GM21515 (cell line): ENCODE measurements around the gene DYRK3.
"Not testable (repeated sequence)": the region's sequence is repeated elsewhere in the genome, so short reads cannot be mapped to it uniquely, and the experiment has no call there.

Experiments
- ATAC-seq: cut with Tn5 transposase; IDR thresholded peaks from one replicate; pipeline ENCODE4 v1.9.1; 2021; ENCODE audit not compliant: unreplicated experiment

Gene DYRK3

DNA sequence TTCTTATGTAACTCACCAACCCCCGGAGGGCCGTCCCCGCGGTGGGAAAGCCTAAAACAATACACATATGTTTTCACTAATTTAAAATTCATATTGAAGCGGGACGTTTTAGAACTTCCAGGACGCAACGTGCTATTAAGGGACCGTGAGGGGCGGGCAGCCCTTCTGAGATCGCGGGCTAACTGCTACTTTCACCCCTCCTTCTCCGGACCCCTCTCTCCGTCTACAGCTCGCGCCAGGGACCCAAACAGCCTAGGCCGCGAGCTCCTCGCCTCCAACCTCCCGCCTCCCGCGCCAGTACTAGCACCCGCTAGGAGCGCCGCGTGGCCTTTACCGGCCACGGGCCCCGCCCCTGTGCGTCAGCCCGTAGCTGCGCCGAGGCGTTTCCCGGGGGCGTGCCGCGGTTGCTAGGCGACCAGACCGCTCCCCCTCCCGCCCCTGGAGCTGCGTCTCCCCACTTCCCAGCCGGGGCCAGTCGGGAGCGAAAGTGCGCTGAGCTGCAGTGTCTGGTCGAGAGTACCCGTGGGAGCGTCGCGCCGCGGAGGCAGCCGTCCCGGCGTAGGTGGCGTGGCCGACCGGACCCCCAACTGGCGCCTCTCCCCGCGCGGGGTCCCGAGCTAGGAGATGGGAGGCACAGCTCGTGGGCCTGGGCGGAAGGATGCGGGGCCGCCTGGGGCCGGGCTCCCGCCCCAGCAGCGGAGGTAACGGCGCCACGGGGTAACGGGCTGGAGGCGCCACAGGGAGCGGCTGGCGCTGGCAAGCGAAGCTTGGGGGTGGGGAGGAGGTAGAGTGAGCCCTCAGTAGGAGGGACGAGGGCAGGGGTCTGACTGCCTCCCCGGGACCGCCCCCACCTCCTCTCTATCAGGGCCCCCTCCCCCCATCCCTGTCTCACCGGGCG is at the start of gene DYRK3:
DYRK3 (plus strand) TSS at position 457 of the 898 bp plus-strand sequence; CDS start at position 625, 168 bp downstream.
- ATAC-seq, result peak; percentile 95

DNA sequence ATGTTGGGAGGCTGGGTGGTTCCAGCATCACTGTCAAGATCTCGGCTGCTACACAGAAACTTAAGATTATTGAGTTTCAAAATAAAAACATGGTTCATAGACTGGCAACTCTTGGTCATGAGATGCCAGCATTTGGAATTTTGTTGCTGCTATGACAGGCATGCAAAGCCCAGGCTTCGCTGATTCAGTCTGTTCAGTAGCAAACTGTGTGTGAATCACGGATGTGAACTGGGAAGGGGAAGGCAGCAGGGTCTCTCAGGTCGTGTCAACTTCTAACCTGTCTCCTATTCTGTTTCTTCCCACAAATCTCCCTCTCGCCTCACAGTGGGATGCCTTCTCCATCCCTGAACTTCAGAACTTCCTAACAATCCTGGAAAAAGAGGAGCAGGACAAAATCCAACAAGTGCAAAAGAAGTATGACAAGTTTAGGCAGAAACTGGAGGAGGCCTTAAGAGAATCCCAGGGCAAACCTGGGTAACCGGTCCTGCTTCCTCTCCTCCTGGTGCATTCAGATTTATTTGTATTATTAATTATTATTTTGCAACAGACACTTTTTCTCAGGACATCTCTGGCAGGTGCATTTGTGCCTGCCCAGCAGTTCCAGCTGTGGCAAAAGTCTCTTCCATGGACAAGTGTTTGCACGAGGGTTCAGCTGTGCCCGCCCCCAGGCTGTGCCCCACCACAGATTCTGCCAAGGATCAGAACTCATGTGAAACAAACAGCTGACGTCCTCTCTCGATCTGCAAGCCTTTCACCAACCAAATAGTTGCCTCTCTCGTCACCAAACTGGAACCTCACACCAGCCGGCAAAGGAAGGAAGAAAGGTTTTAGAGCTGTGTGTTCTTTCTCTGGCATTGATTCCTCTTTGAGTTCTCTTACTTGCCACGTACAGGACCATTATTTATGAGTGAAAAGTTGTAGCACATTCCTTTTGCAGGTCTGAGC is 48.6 kb upstream of the DYRK3 start:
- ATAC-seq, result no peak

GRCh38 chr1:206587904-206588303 is 47.4 kb upstream of the DYRK3 start:
- no peak for ATAC-seq

DNA sequence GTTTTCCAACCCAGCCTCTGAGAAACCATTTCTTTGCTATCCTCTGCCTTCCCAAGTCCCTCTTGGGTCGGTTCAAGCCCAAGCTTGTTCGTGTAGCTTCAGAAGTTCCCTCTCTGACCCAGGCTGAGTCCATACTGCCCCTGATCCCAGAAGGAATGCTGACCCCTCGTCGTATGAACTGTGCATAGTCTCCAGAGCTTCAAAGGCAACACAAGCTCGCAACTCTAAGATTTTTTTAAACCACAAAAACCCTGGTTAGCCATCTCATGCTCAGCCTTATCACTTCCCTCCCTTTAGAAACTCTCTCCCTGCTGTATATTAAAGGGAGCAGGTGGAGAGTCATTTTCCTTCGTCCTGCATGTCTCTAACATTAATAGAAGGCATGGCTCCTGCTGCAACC is 46.8 kb upstream of the DYRK3 start:
- ATAC-seq, result no peak

DNA sequence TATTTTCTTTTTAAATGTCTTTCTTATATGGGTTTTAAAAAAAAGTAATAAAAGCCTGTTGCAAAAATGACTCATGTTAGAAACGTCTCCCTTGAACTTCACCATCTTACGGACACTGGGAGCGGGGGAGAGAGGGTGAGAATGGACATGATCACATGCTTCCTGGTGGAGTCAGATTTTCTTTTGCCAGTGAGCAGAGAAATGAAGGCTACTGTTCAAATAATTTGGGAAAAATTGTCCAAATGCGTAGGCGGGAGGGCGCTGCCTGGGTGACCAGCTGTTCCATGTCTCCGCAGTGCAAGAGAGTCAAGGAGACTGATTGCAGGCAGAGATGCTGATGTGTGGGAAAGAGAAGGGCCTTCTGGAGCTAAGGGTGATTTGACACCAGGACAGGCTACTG is 46.1 kb upstream of the DYRK3 start:
- no peak for ATAC-seq

- no peak for ATAC-seq
Measured at GRCh38 chr1:206590025-206590758, 45.1 kb upstream of the DYRK3 start.

GRCh38 chr1:206591226-206591625 is 44.1 kb upstream of the DYRK3 start:
- no peak for ATAC-seq

DNA sequence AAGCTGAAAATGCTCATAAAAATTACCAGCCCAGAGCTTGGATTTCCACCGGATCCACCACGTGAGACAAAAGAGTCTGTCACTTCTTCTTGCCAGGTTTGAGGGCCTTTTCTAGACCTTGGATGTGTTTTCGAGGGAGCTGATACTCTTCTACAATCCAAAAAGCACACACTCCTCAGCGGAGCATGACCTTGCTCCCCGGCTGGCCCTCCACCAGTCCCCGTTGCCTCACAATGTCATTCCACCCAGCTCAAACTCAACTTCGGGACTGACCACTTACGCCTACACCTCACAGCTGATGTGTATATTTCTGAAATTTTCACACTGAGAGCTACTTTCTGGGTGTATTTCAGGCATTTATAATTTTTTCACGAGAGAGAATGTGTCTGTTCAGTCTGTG is 43.6 kb upstream of the DYRK3 start:
- no peak for ATAC-seq

GRCh38 chr1:206593351-206593925 is 41.9 kb upstream of the DYRK3 start:
- ATAC-seq, result no peak

- ATAC-seq, result no peak
Measured at GRCh38 chr1:206595581-206596318, 39.6 kb upstream of the DYRK3 start.

- ATAC-seq, result no peak
Measured at GRCh38 chr1:206596319-206596666, 39.0 kb upstream of the DYRK3 start.

DNA sequence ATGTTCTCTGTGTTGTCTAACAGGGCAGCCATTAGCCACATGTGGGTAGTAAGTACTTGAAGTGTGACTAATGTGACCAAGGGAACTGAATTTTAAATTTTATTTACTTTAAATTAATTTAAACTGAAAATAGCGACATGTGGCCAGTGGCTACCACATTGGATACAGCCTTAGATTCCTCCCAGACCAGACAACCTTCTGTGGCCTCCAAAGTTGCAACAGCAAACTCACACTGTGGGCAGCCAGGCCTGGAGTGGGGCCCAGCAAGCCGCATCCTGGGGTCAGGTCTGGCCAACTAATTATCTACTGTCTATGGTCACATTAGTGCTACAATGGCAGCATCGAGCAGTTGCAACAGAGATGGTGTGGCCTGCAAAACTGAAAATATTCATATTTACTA is 34.8 kb upstream of the DYRK3 start:
- ATAC-seq, result no peak

DNA sequence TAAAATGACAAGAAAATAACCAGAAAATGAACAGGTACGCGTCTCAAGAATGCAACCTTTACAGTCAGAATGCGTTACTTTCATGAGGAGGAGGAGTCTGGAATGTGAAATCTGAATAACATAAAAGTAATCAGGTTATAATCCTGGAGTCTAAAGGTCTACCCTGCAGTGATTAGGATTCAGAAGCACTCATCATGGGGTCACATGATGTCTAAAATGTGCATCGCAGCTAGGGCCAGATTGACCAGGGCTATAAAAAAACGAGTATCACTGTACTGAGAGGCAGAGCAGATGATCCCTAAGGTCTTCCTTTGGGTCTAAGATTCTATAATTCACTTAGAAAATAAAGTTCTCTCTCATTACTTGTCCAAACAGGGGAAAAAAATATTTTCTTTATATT is 30.5 kb upstream of the DYRK3 start:
- ATAC-seq, result no peak

- no peak for ATAC-seq
Measured at GRCh38 chr1:206606867-206607266, 28.5 kb upstream of the DYRK3 start.

- ATAC-seq, result no peak
Measured at GRCh38 chr1:206608108-206608698, 27.1 kb upstream of the DYRK3 start.

DNA sequence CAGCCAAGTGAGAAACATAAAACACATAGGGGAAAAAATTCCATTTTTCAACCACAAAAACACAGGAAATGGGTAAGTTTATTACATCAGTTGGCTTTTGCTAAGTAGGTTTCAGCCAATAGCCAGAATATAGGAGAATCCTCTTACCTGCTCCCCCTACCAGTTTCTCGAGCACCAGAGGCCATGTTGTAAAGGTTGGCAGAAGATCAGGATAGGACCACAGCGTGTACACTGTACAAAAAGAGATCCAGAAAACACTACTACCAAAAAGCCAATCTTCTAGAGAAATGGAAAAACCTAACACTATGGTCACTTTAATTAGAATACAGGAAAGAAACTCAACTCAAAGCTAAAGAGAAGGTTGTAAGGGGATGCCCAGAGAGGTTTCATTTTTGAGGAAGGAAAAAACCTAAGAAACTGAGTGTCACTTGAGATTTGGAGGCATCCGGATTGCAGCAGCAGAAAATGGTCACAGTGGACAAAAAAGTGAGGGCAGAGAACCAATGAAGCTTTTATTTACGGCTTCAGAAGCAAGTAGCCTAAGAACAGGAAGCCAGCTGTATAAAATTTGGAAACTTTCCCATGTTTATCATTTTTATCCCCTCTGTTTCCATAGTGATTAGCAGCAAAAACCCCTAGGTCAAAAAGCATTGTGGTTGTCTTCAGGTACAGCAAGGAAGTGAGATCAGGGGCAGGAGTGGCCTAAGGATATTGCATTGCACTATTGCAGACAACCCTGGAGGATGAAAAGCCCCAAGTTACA is 25.9 kb upstream of the DYRK3 start:
- no peak for ATAC-seq

DNA sequence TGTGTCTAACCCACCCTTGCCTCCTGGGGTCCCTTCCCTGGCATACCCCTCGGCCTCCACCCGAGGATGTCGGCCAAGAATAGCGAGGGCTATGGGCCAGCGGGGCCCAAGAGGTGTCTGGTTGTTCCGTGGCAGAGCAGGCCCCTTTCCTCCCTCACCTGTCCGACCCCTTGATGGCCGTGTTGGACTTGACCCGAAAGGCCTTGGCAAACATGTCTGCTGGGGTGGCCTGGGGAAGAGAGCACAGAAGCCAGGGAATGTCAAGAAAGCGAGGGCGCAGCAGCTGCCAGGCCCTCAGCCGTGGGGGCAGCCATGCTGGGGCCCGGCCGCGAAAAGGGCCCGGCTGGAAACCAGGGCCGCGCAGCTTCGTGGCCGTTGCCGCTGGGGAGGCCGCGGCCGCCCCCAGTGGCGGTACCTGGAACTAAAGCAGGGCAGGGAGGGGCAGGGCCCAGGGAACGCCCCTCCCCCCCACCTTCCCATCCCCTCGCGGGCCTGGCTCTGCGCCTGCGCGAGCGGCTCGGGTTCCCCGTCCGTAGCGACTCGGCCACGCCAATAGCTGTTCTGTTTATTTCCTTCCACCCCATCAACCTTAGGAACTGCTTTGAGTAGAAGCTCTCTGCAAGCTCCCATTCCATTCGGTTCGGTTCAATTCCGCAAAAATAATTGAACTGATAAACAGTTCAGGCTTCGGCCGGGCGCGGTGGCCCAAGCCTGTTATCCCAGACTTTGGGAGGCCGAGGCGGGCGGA is 23.0 kb upstream of the DYRK3 start, which contains the start of gene EIF2D:
EIF2D (minus strand) TSS at position 337 of the 748 bp plus-strand sequence; CDS start at position 214, 123 bp downstream.
- peak; percentile 89 for ATAC-seq

DNA sequence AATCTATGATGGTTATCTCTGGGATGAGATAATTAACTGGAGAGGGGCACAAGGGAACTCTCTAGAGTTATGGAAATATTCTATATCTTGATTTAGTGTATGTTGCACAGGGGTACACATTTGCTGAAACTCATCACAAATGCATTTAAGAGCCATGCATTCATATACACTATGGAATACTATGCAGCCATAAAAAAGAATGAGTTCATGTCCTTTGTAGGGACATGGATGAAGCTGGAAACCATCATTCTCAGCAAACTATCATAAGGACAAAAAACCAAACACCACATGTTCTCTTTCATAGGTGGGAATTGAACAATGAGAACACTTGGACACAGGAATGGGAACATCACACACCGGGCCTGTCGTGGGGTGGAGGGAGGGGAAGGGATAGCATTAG is 8.9 kb upstream of the DYRK3 start:
- not testable (repeated sequence) for ATAC-seq
